ENCODE results near the gene GPRIN1.

- no peak for TF ChIP-seq CTCF (IDR thresholded peaks at IDR 0.05)
- no peak for TF ChIP-seq POLR2A (IDR thresholded peaks at IDR 0.05)
Observed at GRCh38 chr5:176590035-176590717, 19.8 kb downstream of the GPRIN1 start.

All from testis (tissue), 2 donors.